ENCODE measurements around the gene REXO1.

The REXO1 gene

GRCh38 chr19:1812426-1813191 lies 35.7 kb downstream of the REXO1 start (continued):
- TF ChIP-seq, protein P1, sequence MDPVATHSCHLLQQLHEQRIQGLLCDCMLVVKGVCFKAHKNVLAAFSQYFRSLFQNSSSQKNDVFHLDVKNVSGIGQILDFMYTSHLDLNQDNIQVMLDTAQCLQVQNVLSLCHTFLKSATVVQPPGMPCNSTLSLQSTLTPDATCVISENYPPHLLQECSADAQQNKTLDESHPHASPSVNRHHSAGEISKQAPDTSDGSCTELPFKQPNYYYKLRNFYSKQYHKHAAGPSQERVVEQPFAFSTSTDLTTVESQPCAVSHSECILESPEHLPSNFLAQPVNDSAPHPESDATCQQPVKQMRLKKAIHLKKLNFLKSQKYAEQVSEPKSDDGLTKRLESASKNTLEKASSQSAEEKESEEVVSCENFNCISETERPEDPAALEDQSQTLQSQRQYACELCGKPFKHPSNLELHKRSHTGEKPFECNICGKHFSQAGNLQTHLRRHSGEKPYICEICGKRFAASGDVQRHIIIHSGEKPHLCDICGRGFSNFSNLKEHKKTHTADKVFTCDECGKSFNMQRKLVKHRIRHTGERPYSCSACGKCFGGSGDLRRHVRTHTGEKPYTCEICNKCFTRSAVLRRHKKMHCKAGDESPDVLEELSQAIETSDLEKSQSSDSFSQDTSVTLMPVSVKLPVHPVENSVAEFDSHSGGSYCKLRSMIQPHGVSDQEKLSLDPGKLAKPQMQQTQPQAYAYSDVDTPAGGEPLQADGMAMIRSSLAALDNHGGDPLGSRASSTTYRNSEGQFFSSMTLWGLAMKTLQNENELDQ (tag by site-specific recombination; IDR thresholded peaks at IDR 0.05; ENCODE audit: low read depth) = no peak
- TF ChIP-seq GFI1B (tag by site-specific recombination; IDR thresholded peaks at IDR 0.05) (no peak), ZFHX2 (tag by site-specific recombination; conservative IDR thresholded peaks at IDR 0.05) (no peak; the same call in 1 of the 2 replicates), HOXD13 (CRISPR knock-in tag; IDR thresholded peaks at IDR 0.05; ENCODE audit: borderline replicate concordance) (no peak), KLF9 (tag by site-specific recombination; IDR thresholded peaks at IDR 0.05; ENCODE audit: low read depth) (peak; percentile 92), ZEB2 (tag by site-specific recombination; IDR thresholded peaks at IDR 0.05) (peak; percentile 93), GLI4 (tag by site-specific recombination; IDR thresholded peaks at IDR 0.05) (no peak), ZNF830 (tag by site-specific recombination; IDR thresholded peaks at IDR 0.05; ENCODE audit: low read depth) (no peak), RBAK (tag by site-specific recombination; IDR thresholded peaks at IDR 0.05) (no peak), ZNF354C (tag by site-specific recombination; IDR thresholded peaks at IDR 0.05; ENCODE audit: borderline replicate concordance, low read depth) (no peak), ZNF621 (tag by site-specific recombination; IDR thresholded peaks at IDR 0.05) (no peak), ZXDB (tag by site-specific recombination; IDR thresholded peaks at IDR 0.05) (no peak; the same call in 1 of the 2 replicates), GLI2 (tag by site-specific recombination; IDR thresholded peaks at IDR 0.05; ENCODE audit: borderline replicate concordance, low read depth) (no peak), ZNF785 (tag by site-specific recombination; IDR thresholded peaks at IDR 0.05) (no peak), ZNF426 (tag by site-specific recombination; IDR thresholded peaks at IDR 0.05) (no peak), OVOL3 (tag by site-specific recombination; IDR thresholded peaks at IDR 0.05) (no peak), KLF10 (tag by site-specific recombination; IDR thresholded peaks at IDR 0.05) (no peak), ZNF274 (IDR thresholded peaks at IDR 0.05; ENCODE audit: low read length) (no peak), ZNF274 (tag by site-specific recombination; IDR thresholded peaks at IDR 0.05; ENCODE audit: borderline replicate concordance) (no peak), ZFP41 (tag by site-specific recombination; IDR thresholded peaks at IDR 0.05; ENCODE audit: borderline replicate concordance) (no peak), KLF17 (tag by site-specific recombination; IDR thresholded peaks at IDR 0.05) (peak; percentile 71; the same call in 1 of the 2 replicates), ZNF223 (tag by site-specific recombination; IDR thresholded peaks at IDR 0.05) (no peak), ZNF266 (tag by site-specific recombination; IDR thresholded peaks at IDR 0.05; ENCODE audit: low read depth) (no peak), MEIS1 (CRISPR knock-in tag; IDR thresholded peaks at IDR 0.05; ENCODE audit: borderline replicate concordance) (no peak), FEZF1 (tag by site-specific recombination; IDR thresholded peaks at IDR 0.05) (no peak), ZNF747 (tag by site-specific recombination; IDR thresholded peaks at IDR 0.05) (no peak), ZFP37 (tag by site-specific recombination; IDR thresholded peaks at IDR 0.05) (no peak), ZNF48 (tag by site-specific recombination; IDR thresholded peaks at IDR 0.05) (no peak), ZNF37A (tag by site-specific recombination; IDR thresholded peaks at IDR 0.05) (no peak), ZNF664 (tag by site-specific recombination; IDR thresholded peaks at IDR 0.05) (no peak), TRIM28 (IDR thresholded peaks at IDR 0.05; ENCODE audit: borderline replicate concordance, low read length) (0 out of 2 replicates have a peak, but pooled peaks have one; percentile 37), ZNF837 (tag by site-specific recombination; IDR thresholded peaks at IDR 0.05) (no peak), ZNF112 (tag by site-specific recombination; IDR thresholded peaks at IDR 0.05) (no peak)
- TF ChIP-seq, protein P2, sequence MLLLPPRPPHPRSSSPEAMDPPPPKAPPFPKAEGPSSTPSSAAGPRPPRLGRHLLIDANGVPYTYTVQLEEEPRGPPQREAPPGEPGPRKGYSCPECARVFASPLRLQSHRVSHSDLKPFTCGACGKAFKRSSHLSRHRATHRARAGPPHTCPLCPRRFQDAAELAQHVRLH (tag by site-specific recombination; IDR thresholded peaks at IDR 0.05) = no peak
- TF ChIP-seq, protein P3, sequence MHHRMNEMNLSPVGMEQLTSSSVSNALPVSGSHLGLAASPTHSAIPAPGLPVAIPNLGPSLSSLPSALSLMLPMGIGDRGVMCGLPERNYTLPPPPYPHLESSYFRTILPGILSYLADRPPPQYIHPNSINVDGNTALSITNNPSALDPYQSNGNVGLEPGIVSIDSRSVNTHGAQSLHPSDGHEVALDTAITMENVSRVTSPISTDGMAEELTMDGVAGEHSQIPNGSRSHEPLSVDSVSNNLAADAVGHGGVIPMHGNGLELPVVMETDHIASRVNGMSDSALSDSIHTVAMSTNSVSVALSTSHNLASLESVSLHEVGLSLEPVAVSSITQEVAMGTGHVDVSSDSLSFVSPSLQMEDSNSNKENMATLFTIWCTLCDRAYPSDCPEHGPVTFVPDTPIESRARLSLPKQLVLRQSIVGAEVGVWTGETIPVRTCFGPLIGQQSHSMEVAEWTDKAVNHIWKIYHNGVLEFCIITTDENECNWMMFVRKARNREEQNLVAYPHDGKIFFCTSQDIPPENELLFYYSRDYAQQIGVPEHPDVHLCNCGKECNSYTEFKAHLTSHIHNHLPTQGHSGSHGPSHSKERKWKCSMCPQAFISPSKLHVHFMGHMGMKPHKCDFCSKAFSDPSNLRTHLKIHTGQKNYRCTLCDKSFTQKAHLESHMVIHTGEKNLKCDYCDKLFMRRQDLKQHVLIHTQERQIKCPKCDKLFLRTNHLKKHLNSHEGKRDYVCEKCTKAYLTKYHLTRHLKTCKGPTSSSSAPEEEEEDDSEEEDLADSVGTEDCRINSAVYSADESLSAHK (tag by site-specific recombination; IDR thresholded peaks at IDR 0.05) = no peak

Measured in HEK293 (cell line).